ENCODE data around the gene CDH23. TPM values are rescaled to one million over a fixed set of nuclear protein-coding genes. Genes with fewer than 3 reads are reported as not detected.

CDH23 gene
- total RNA-seq, 4 donors from 2014 or later, result 7.1 to 56.2 (median 25.4) TPM

GRCh38 chr10:71650397-71650796 lies 253.7 kb downstream of the CDH23 start:
- no peaks in the 10 kb centered on the region for H3K36me3 ChIP-seq
- H3K9me3 ChIP-seq, result no peaks in the 10 kb centered on the region
- no peak overlapping the region for H3K4me3 ChIP-seq
- H3K4me1 ChIP-seq, result no peaks in the 10 kb centered on the region
- no peak overlapping the region for H3K27ac ChIP-seq
- DNase-seq, result no peak
- intact Hi-C loops (cut with DNase I; ENCODE audit: low total_unique reads), result no loop called here
- no peaks in the 10 kb centered on the region for H3K27me3 ChIP-seq
- TF ChIP-seq POLR2A (IDR thresholded peaks at IDR 0.05) (no peak), CTCF (IDR thresholded peaks at IDR 0.05) (no peak)

- TF ChIP-seq POLR2A (IDR thresholded peaks at IDR 0.05) (no peak), CTCF (IDR thresholded peaks at IDR 0.05) (no peak)
- no peak overlapping the region for H3K4me3 ChIP-seq
- no peak for DNase-seq
- H3K4me1 ChIP-seq, result no peaks in the 10 kb centered on the region
- H3K27ac ChIP-seq, result no peak overlapping the region
- no peaks in the 10 kb centered on the region for H3K9me3 ChIP-seq
- H3K36me3 ChIP-seq, result no peaks in the 10 kb centered on the region
- H3K27me3 ChIP-seq, result no peaks in the 10 kb centered on the region
- intact Hi-C loops (cut with DNase I; ENCODE audit: low total_unique reads), result no loop called here
Observed at GRCh38 chr10:71651428-71651827, 254.7 kb downstream of the CDH23 start.

GRCh38 chr10:71651928-71652327 lies 255.2 kb downstream of the CDH23 start:
- Histone ChIP-seq H3K4me1 (no peaks in the 10 kb centered on the region), H3K4me3 (no peak overlapping the region), H3K36me3 (no peaks in the 10 kb centered on the region), H3K27ac (no peak overlapping the region), H3K27me3 (no peaks in the 10 kb centered on the region), H3K9me3 (no peaks in the 10 kb centered on the region)
- no peak for DNase-seq
- intact Hi-C loops (cut with DNase I; ENCODE audit: low total_unique reads), result no loop called here
- TF ChIP-seq POLR2A (IDR thresholded peaks at IDR 0.05), result no peak

GRCh38 chr10:71653044-71653443 lies 256.3 kb downstream of the CDH23 start:
- H3K9me3 ChIP-seq, result no peaks in the 10 kb centered on the region
- intact Hi-C loops (cut with DNase I; ENCODE audit: low total_unique reads), result no loop called here
- H3K4me1 ChIP-seq, result no peaks in the 10 kb centered on the region
- TF ChIP-seq POLR2A (IDR thresholded peaks at IDR 0.05) (no peak), CTCF (IDR thresholded peaks at IDR 0.05) (no peak)
- H3K27me3 ChIP-seq, result no peaks in the 10 kb centered on the region
- no peak overlapping the region for H3K27ac ChIP-seq
- no peak overlapping the region for H3K4me3 ChIP-seq
- H3K36me3 ChIP-seq, result no peaks in the 10 kb centered on the region
- DNase-seq, result no peak

GRCh38 chr10:71656220-71656619 lies 259.5 kb downstream of the CDH23 start:
- no peak overlapping the region for H3K4me3 ChIP-seq
- no peaks in the 10 kb centered on the region for H3K4me1 ChIP-seq
- no peaks in the 10 kb centered on the region for H3K36me3 ChIP-seq
- intact Hi-C loops (cut with DNase I; ENCODE audit: low total_unique reads), result no loop called here
- no peaks in the 10 kb centered on the region for H3K9me3 ChIP-seq
- no peak for DNase-seq
- H3K27me3 ChIP-seq, result no peaks in the 10 kb centered on the region
- TF ChIP-seq CTCF (IDR thresholded peaks at IDR 0.05), result no peak
- no peak for TF ChIP-seq POLR2A (IDR thresholded peaks at IDR 0.05)
- H3K27ac ChIP-seq, result no peak overlapping the region

Measured in uterus (tissue), 4 donors.